ENCODE data around the gene WDR38.
"Not testable (repeated sequence)": the region's sequence is repeated elsewhere in the genome, so short reads cannot be mapped to it uniquely, and the experiment has no call there.

WDR38 gene

DNA sequence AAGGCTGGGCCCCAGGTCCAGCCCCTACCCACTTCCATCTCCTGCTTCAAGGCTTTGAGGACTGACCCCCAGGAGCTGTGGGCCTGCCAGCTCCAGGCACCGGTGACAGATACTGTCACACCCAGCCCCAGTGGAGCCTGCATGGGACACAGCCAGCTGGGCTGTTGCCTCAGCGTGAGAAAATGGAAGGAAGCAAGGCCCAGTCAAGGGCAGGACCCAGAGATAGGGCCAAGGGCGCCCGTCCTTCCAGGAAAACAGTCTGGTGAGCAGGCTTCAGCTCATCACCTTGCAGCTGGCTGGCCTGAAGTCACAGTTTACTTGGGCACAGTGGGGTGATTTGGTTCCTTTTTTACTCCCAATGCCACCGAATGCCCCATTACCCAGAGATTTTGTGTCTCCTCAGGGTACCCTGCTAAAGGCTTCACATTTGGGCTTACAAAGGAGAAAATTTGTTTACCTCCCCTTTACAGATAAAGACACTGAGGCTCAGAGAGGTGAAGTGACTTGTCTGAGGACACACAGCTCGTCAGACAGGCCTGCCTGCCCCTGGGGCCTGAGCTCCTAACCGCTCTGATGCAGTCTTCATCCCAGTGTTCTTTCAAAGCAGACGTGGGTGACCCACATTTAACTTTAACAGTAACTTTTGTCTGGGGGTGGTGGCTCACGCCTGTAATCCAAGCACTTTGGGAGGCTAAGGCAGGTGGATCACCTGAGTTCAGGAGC, 21.5 kb upstream of the WDR38 start:
- DNase-seq (ENCODE audit: low spot score) = no peak

DNA sequence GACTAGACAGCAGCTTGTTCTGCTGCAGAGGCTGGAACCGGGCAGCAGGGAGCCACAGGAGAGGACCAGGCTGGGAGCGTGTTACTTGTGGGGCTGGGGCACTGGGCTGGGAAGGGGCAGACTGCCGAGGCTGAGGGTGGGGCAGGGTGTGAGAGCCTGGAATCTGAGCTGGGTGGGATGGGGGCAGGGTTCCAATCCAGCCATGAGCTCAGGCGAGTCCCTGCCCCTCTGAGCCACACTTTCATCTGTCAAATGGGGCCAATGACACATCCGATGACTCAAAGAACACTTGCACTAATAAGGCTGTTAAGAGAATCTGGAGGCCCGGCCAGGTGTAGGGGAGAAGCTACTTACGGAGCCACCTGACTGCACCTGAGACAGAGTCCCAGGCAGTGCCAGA, 18.7 kb upstream of the WDR38 start:
- no peak for DNase-seq (ENCODE audit: low spot score)

DNA sequence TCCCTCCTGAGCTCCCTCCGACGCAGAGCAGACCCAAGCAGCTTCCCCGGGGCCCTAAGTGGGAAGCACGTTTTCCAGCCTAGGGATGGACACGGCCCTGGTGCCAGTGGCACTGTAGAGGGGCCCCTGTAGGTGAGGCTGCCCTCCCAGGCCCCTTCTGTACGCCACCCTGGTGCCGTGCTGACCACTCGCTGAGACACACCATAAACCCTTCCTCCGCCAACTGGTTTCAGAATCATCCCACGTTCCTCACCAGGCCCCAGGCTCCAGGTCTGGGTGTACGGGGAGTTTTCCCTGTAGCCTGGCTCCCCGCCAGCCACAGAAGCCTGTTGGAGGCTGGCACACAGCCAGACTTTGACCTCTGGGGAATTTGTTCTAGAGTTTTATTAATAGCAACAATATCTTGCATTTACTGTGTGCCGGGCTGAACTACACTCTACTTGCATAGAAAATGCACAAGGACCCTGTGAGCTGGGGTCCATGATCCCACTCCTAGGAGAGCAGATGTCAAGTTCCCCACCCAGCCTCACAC, 18.2 kb upstream of the WDR38 start:
- no peak for DNase-seq (ENCODE audit: low spot score)

DNA sequence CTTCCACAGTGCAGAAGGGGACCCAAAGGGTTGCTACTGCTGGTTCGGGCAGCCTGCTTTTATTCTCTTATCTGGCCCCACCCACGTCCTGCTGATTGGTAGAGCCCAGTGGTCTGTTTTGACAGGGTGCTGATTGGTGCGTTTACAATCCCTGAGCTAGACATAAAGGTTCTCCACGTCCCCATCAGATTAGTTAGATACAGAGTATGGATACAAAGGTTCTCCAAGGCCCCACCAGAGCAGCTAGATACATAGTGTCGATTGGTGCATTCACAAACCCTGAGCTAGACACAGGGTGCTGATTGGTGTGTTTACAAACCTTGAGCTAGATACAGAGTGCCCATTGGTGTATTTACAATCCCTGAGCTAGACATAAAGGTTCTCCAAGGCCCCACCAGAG, 15.1 kb upstream of the WDR38 start:
- not testable (repeated sequence) for DNase-seq (ENCODE audit: low spot score)

DNA sequence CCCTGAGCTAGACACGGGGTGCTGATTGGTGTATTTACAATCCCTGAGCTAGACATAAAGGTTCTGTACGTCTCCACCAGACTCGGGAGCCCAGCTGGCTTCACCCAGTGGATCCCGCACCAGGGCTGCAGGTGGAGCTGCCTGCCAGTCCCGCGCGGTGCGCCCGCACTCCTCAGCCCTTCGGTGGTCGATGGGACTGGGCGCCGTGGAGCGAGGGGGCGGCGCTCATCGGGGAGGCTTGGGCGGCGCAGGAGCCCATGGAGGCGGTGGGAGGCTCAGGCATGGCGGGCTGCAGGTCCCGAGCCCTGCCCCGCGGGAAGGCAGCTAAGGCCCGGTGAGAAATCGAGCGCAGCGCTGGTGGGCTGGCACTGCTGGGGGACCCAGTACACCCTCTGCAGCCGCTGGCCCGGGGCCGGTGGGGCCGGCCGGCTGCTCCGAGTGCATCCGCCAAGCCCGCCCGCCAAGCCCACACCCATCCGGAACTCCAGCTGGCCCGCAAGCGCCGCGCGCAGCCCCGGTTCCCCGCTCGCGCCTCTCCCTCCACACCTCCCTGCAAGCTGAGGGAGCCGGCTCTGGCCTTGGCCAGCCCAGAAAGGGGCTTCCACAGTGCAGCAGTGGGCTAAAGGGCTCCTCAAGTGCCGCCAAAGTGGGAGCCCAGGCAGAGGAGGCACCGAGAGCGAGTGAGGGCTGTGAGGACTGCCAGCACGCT, 14.5 kb upstream of the WDR38 start:
- DNase-seq (ENCODE audit: low spot score) = not testable (repeated sequence)

DNA sequence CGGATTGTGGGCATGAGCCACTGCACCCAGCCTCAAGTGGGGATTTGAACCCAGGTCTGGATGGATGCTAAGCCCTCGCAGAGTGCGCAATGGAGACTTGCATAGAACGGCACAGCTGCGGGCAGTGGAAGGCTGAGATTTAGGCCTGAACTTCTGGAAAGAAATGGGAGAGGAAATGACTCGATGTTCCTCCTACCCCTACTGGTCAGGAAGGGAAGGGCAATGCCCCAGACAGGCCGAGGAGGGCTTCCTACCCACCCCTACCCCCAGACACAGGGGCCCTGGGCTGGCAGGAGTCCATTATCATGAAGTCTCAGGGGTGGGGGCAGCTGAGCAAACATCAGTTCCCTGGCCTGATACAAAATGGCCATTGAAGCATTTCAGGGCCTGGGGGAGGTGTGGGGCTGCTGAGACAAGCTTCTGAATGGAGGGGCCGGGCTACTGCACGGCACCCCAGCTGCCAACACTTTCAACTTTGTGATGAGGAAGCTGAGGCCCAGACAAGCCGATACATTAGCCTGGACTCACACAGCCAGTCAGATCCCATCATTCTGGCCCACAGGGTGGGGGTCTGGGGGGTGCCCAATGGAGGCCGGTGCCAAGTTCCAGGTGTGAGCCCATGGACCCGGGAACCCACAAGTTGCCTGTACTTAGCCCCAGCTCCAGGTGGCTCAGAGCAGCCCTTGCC, 13.5 kb upstream of the WDR38 start:
- DNase-seq (ENCODE audit: low spot score) = peak; percentile 50

DNA sequence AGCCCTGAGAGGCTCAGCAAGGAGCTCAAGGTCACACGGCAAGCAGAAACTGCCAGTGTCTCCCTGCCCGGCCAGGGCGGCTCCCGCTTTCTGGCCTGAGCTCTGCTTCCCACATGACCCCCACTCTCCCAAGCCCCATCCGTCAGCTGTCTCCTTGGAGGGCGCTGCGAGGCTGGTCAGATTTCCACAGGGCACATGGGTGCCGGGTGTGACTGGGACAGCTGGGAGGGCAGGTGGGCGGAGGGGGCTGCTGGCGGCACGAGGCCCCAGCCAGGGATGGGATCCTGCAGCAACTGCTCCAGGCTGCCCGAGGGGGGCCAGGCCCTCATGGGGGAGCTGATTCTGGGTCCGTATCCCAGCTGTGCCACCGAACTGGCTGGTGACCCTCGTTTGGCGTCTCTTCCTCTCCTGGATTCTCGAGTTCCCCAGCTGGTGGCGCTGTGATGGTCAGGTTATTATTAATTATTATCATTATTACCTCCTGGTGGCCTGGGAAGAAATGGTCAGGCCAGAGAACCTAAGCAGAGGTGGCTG, 12.9 kb upstream of the WDR38 start:
- DNase-seq (ENCODE audit: low spot score) = no peak

DNA sequence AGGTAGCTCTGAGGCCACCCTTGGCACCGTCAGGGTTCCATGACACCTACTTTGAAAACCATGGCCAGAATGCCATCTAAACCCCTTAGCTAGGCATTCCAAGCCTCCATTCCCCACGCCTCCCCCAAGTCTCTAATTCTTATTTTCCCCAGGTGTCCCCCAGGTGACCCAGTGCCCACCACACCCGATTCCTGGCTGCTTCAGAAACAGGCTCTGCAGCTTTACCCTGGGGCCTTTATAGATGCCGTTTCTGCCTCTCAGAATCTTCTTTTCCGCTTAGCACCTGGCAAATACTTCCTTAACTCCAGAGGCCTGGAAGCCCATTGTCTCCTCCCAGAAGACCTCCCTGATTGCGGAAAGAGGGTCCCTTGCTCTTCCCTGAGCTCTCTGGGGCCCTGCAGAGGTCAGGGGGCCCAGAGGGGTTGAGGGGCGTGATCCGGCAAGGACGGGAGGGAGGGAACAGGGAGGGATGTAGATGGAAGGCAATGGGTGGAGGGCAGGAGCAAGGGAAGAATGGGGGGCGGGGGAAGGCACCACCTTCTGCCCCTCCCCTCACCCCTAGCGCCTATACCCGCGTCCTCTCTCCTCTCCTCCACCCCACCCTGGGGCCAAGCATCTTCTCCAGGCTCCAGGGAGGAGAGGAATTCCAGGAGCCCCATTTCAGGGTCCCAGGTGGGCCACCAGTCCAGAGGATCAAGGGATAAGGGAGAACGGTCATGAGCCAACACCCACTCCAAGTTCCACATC, 12.0 kb upstream of the WDR38 start:
- no peak for DNase-seq (ENCODE audit: low spot score)

DNA sequence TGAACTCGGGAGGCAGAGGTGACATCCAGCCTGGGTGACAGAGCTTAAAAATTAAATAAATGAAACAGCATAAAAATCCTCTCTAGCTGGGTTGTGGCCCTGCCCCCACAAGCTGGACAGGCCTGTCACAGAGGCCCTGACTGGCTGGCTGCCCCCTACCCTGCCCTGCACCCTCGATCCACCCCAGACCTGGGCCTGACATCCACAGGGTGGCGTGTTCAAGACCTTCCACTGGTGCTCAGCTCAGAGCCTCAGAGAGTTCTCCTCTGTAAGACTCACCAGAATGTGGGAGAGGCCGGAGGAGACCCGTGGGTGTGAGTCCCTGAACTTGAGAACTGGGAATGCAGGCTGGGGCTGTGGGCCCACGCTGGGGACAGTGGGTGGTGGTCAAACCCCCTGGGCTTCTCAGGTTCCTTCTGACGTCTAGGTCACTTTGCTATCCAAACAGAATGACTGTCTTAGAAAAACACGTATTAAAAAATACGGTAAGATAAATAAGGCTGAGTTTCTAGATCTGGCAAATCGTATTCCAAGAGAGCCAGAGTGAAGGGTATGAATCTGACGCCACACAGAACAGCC, 9.7 kb upstream of the WDR38 start:
- DNase-seq (ENCODE audit: low spot score) = no peak

DNA sequence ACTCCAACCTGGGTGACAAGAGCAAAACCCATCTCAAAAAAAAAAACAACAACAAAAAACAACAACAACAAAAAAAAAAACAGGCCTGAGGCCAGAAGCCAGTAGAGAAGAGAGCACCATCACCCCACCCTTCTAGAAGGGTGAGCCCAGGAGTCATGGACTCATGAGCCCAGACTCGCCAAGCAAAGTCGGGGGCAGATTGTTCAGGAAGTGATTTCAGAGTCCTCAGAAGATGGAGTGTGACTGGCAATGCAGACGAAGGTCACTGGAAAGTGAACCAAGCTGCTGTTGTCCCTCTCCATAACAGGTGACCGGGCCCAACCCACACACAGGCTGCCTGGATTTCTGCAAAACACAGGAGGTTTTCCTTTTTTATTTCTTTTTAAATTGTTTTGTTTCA, 9.0 kb upstream of the WDR38 start:
- no peak for DNase-seq (ENCODE audit: low spot score)

DNA sequence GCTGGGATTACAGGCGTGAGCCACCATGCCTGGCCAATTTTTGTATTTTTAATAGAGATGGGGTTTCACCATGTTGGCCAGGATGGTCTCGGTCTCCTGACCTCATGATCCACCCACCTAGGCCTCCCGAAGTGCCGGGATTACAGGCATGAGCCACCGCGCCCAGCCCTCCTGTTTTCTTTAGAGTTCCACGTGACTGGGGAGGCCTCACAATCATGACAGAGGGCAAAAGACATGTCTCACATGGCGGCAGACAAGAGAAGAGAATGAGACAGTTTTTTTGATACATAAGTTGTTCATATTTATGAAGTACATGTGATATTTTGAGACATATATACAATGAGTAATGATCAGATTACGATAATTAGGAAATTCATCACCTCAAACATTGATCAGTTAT, 6.8 kb upstream of the WDR38 start:
- not testable (repeated sequence) for DNase-seq (ENCODE audit: low spot score)

DNA sequence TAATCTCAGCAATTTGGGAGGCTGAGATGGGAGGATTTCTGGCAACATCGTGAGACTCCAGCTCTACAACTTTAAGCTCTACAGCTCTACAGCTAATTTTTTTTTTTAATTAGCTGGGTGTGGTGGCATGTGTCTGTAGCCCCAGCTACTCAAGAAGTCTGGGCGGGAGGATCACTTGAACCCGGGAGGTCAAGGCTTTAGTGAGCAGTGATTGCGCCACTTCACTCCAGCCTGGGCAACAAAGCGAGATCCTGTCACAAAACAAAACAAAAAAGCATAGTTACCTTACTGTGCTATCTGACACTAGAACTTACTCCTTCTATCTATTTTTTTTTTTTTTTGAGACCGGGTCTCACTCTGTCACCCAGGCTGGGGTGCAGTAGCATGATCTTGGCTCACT, 6.3 kb upstream of the WDR38 start:
- DNase-seq (ENCODE audit: low spot score) = no peak

DNA sequence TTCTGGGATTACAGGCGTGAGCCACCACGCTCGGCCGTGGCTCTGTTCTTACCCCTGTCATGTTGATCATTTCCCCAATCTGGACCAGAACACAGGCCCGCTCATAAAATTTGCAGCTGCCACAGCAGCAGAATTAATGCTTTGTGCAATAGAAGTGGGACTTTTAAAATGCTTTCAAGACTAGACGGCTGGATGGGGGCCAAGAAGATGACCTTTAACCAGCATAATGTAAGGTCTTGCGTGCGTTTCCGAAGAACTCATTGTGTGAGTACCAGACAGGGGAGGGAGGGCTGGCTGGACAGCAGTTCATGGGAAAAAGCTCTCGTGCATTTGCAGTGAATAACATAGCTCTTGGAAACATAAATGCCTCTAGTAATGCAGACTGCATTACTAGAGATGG, 3.5 kb upstream of the WDR38 start:
- no peak for DNase-seq (ENCODE audit: low spot score)

DNA sequence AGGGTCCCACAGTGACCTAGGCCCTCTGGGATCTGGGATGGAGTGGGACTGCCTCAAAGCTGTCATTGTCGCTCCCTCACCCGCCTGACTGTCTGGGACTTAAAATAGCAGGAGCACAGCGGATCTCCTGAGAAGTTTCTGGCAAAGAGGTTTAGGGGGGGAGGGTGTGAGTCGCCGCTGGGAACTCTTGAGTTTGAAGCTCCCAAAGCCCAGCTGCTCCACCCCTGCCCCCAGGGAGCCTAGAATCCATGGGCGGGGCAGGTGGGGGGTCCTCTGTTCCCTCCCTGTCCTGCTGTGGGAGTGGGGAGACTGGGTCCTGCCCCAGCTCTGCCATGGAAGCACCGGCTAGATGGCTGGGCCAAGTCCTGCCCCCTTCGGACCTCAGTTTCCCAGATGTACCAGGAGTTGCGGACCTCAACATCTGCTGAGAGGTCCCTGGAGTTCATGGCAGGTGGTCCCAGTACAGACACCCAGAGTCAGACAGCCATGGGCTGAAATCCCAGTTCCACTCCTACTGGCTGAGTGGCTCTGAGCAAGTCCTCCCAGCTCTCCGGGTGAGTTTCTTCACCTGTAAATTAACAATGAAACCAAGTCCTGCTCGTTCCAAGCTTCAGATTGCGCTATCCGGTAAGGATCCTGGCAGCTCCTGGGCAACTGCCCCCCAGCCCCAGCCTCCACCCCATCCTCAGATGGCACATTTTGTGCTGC, 985 bp upstream of the WDR38 start:
- no peak for DNase-seq (ENCODE audit: low spot score)

DNA sequence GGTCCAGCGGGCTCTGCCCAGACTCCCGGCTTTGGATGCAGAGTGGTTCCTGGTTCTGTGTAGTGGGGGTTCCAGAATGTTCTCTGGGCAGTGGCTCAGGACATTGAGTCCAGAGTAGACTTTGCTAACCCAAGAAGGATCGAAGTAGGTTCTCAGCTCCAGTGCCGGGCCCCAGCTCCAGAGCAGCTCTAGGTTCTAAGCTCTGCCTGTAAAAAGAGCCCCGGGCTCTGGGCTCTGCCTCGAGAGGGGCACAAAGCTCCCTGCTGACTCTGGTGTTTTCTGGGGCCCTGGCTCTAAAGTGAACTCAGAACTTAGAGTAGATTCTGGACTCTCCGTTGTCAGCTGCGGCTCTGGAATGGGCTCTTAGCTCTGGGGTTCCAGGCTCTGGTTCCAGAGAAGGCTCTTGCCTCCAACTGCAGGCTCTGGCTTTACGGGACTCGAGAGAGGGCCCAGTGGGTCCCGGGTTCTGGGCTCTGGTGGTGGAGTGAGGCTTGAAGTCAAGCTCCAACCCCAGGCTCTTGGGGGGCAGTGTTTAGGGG, 414 bp downstream of the WDR38 start:
- no peak for DNase-seq (ENCODE audit: low spot score)

DNA sequence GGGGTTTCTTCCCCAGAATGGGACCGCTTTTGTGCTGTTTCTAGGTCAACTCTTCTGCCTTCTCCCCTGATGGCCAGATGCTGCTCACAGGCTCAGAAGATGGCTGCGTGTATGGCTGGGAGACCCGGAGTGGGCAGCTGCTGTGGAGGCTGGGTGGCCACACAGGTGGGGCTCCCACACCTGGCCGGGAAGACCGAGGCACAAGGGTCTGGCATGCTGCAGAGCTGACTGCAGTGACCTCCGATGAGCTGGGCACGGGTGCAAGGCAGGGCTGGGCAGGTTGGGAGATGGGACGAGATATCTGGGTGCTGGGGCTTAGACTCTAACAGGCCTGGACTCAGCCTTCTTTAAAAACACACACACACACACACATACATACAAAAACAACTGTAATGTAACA, 901 bp downstream of the WDR38 start:
- DNase-seq (ENCODE audit: low spot score) = no peak

DNA sequence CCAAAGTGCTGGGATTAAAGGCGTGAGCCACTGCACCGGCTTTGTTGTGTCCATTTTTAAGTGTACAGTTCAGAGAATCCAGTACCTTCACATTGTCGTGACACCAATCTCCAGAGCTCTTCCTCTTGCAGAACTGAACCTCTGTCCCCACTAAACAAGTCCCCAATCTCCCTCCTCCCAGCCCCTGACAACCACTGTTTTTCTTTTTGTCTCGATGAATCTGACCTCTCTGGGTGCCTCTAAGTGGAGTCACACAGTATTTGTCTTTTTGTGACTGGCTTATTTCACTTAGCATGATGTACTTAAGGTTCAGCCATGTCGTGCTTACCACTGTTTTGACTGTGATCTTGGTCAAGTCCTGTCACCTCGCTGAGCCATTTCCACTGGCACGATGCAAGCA, 1.6 kb downstream of the WDR38 start:
- no peak for DNase-seq (ENCODE audit: low spot score)

DNA sequence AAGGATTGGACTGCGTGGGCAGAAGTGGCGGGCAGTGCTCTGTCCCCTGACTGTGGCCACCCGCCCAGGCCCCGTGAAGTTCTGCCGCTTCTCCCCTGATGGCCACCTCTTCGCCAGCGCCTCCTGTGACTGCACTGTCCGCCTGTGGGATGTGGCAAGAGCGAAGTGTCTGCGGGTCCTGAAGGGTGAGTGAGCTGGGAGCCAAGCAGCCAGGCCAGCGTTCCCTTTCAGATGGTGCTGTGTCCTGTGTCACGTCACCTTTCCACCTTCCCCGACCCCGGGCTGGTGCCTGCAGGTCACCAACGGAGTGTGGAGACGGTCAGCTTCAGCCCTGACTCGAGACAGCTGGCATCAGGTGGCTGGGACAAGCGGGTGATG, 2.3 kb downstream of the WDR38 start:
- no peak for DNase-seq (ENCODE audit: low spot score)

DNA sequence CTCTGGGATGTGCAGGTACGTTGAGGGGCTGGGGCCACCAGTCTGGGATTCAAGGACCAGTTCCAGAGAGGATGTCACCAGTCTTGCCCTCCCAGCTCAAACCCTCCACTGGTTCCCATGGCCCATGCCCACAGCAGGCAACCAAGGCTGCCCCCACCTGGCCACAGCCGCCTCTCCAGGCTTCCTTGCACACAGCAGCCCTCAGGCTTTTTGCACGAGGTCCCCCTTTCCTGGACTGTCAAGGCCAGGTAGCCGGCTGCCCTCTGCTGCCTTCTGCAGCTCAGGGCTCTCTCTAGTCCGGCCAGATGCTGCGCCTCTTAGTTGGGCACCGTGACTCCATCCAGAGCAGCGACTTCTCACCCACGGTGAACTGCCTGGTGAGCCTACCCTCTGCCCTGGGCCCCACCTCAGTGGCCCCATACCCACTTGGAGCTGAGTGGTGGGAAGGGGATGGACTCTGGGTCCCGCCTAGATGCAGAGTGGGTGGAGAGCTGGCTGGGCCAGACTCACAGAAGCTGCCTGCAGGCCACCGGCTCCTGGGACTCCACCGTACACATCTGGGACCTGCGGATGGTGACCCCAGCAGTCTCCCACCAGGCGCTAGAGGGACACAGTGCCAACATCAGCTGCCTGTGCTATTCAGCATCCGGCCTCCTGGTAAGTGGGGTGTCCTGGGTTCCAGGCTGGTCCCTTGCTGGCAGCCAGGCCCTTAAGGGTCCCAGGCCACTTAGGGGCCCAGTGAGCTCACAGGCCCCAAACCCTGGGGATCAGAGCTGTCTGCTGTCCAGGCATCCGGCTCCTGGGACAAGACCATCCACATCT, 2.9 kb downstream of the WDR38 start:
- DNase-seq (ENCODE audit: low spot score) = no peak
